ENCODE results near the gene CH25H. TPM values are rescaled to one million over a fixed set of nuclear protein-coding genes. Genes with fewer than 3 reads are reported as not detected.
"Not testable (repeated sequence)": the region's sequence is repeated elsewhere in the genome, so short reads cannot be mapped to it uniquely, and the experiment has no call there.

CH25H gene
- polyA plus RNA-seq, 4 donors: 1.4 to 3.5 (median 2.3) TPM; not detected in 1

DNA sequence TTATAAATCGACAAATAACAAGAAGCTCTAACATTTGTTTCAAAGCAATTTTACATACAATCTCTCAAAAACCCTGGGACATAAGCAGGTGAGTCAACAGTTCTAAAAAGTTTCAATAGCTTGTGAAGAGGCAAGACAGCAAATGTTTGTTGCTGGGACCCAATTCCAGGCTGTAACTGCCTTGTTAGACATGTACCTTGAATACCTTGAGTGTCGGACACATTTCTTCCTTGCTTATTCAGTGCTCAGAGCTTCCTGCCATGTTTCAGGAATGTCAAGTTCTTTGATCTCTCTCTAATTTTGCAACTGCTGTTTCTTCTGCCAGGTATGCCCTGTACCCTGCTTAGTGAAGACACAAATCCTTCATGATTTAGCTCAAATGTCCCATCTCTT is 5.1 kb downstream of the CH25H start:
- peaks cover 0 to 6% (median 0%) of the 10 kb centered on the region in 3 donors for H3K4me1 ChIP-seq (ENCODE audit: control insufficient read depth in 3 of 3, insufficient read depth in 2 of 3, low read depth in 1 of 3, low read length in 2 of 3)
- H3K27me3 ChIP-seq (ENCODE audit: control insufficient read depth in 3 of 3, insufficient read depth in 3 of 3, low read length in 3 of 3): peaks cover 2 to 45% (median 3%) of the 10 kb centered on the region in 3 donors
- no peak for DNase-seq
- no peak overlapping the region for H3K27ac ChIP-seq (ENCODE audit: low read depth in 1 of 3, low read length in 2 of 3)
- H3K9me3 ChIP-seq (ENCODE audit: control insufficient read depth in 2 of 2, insufficient read depth in 1 of 2, low read depth in 1 of 2, low read length in 1 of 2): no peaks in the 10 kb centered on the region
- no peak for FAIRE-seq
- WGBS, 3 donors: 71 to 93% (median 73%) methylated on average over 2 of the region's 2 CpGs
- no peaks in the 10 kb centered on the region for H3K36me3 ChIP-seq (ENCODE audit: control insufficient read depth in 3 of 3, insufficient read depth in 2 of 3, low read depth in 1 of 3, low read length in 3 of 3)
- H3K4me3 ChIP-seq (ENCODE audit: low read depth in 1 of 3, low read length in 3 of 3): no peak overlapping the region

DNA sequence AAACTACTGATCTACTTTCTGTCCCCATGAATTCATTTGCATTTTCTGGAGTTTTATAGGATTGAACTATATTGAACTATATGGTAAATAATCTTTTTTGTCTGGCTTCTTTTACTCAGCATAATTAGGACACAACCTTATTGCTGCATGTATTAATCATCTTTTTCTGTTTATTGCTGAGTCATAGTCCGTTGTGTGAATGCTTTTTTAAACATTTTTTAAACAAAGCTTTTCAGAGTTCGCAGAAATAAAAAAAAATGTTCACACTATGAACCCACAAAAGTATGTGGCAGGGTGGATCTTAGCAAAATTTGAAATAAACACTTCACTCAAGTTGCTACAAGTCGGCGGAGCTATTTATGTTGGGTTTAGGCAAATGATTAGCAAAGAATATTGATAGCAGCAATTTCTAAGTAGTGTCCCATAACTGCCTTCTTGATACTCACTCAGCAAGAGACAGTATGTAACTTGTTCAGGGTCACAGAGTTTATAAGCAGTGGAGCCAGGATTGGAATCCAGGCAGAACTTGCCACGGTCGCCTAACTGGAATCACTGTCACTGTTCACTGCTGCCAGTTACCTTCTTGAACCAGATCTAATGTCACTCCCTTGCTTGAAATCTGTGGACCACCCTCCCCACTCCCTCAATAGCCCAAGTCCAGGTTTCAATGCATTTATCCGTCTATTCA is 5.6 kb downstream of the CH25H start:
- Histone ChIP-seq H3K4me3 (ENCODE audit: low read depth in 1 of 3, low read length in 3 of 3) (no peak overlapping the region), H3K36me3 (ENCODE audit: control insufficient read depth in 3 of 3, insufficient read depth in 2 of 3, low read depth in 1 of 3, low read length in 3 of 3) (no peaks in the 10 kb centered on the region), H3K27ac (ENCODE audit: low read depth in 1 of 3, low read length in 2 of 3) (no peak overlapping the region), H3K4me1 (ENCODE audit: control insufficient read depth in 3 of 3, insufficient read depth in 2 of 3, low read depth in 1 of 3, low read length in 2 of 3) (peaks cover 0 to under 1% (median 0%) of the 10 kb centered on the region in 3 donors), H3K27me3 (ENCODE audit: control insufficient read depth in 3 of 3, insufficient read depth in 3 of 3, low read length in 3 of 3) (peaks cover 2 to 40% (median 3%) of the 10 kb centered on the region in 3 donors), H3K9me3 (ENCODE audit: control insufficient read depth in 2 of 2, insufficient read depth in 1 of 2, low read depth in 1 of 2, low read length in 1 of 2) (no peaks in the 10 kb centered on the region)
- 67 to 81% (median 69%) methylated on average over 7 of the region's 7 CpGs for WGBS, 3 donors
- FAIRE-seq: no peak
- DNase-seq: no peak

DNA sequence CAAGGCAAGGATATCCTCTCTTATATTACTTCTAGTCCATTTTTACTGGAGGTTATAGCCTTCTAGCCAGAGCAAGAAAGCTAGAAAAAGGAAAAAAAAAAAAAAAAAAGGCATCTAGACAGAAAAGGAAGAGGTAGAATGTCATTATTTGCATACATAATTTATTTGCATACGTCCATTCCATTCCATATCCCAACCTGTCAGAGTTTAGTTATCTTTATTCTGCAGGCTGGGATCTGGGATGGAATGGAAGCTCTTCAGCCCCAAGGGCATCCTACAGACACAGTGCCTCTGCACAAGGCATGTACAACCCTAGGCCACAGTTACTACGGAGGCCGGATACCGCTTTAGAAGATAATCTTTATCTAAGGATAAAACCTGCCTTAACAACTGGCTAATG is 9.6 kb downstream of the CH25H start:
- 61 to 93% (median 85%) methylated on average over 4 of the region's 4 CpGs for WGBS, 3 donors
- no peaks in the 10 kb centered on the region for H3K36me3 ChIP-seq (ENCODE audit: control insufficient read depth in 3 of 3, insufficient read depth in 2 of 3, low read depth in 1 of 3, low read length in 3 of 3)
- no peak for FAIRE-seq
- H3K4me3 ChIP-seq (ENCODE audit: low read depth in 1 of 3, low read length in 3 of 3): no peak overlapping the region
- H3K4me1 ChIP-seq (ENCODE audit: control insufficient read depth in 3 of 3, insufficient read depth in 2 of 3, low read depth in 1 of 3, low read length in 2 of 3): no peaks in the 10 kb centered on the region
- peaks cover 0 to 10% (median 0%) of the 10 kb centered on the region in 3 donors for H3K27me3 ChIP-seq (ENCODE audit: control insufficient read depth in 3 of 3, insufficient read depth in 3 of 3, low read length in 3 of 3)
- no peak for DNase-seq
- H3K9me3 ChIP-seq (ENCODE audit: control insufficient read depth in 2 of 2, insufficient read depth in 1 of 2, low read depth in 1 of 2, low read length in 1 of 2): no peaks in the 10 kb centered on the region
- H3K27ac ChIP-seq (ENCODE audit: low read depth in 1 of 3, low read length in 2 of 3): no peak overlapping the region

DNA sequence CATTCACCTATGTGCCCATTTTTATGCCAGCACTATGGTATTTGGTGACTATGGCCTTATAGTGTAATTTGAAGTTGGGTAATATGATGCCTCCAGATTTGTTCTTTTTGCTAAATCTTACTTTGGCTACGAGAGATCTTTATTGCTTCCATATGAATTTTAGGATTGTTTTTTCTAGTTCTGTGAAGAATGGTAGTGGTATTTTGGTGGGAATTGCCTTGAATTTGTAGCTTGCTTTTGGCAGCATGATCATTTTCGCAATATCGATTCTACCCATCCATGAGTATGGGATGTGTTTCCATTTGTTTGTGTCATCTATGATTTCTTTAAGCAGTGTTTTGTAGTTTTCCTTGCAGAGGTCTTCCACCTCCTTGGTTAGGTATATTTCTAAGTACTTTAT is 15.8 kb downstream of the CH25H start:
- H3K27me3 ChIP-seq (ENCODE audit: control insufficient read depth in 3 of 3, insufficient read depth in 3 of 3, low read length in 3 of 3); H3K4me1 ChIP-seq (ENCODE audit: control insufficient read depth in 3 of 3, insufficient read depth in 2 of 3, low read depth in 1 of 3, low read length in 2 of 3); H3K9me3 ChIP-seq (ENCODE audit: control insufficient read depth in 2 of 2, insufficient read depth in 1 of 2, low read depth in 1 of 2, low read length in 1 of 2); FAIRE-seq; H3K4me3 ChIP-seq (ENCODE audit: low read depth in 1 of 3, low read length in 3 of 3); H3K27ac ChIP-seq (ENCODE audit: low read depth in 1 of 3, low read length in 2 of 3); DNase-seq; H3K36me3 ChIP-seq (ENCODE audit: control insufficient read depth in 3 of 3, insufficient read depth in 2 of 3, low read depth in 1 of 3, low read length in 3 of 3): not testable (repeated sequence)
- 95 to 98% (median 96%) methylated on average over 3 of the region's 3 CpGs for WGBS, 3 donors

DNA sequence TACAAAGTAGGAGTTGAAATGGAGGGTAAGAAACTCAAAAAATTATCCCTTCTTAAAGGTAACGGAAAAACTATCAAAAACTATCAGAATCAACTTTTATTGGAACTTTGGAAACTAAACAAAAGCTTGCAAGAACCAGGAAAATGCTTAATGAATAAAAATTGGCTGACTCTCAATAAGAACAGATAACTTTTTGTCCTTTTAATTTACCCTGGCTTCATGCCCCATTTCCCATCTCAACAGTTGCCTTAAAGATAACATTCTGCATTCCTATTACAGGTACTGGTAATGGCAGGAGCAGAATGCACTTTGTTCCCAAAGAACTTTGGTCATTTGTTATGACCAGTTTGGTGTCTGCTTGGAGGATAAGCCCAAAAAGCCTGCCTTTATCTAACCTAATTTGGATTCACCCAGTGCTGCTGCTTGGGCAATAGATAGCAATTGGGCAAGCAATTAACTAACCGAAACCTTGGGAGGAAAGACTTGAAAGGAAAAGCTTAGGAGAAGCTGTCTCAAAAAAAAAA is 17.8 kb downstream of the CH25H start:
- Histone ChIP-seq H3K27ac (ENCODE audit: low read depth in 1 of 3, low read length in 2 of 3) (no peak overlapping the region), H3K4me1 (ENCODE audit: control insufficient read depth in 3 of 3, insufficient read depth in 2 of 3, low read depth in 1 of 3, low read length in 2 of 3) (no peaks in the 10 kb centered on the region), H3K27me3 (ENCODE audit: control insufficient read depth in 3 of 3, insufficient read depth in 3 of 3, low read length in 3 of 3) (no peaks in the 10 kb centered on the region), H3K4me3 (ENCODE audit: low read depth in 1 of 3, low read length in 3 of 3) (no peak overlapping the region), H3K36me3 (ENCODE audit: control insufficient read depth in 3 of 3, insufficient read depth in 2 of 3, low read depth in 1 of 3, low read length in 3 of 3) (no peaks in the 10 kb centered on the region), H3K9me3 (ENCODE audit: control insufficient read depth in 2 of 2, insufficient read depth in 1 of 2, low read depth in 1 of 2, low read length in 1 of 2) (peaks cover 0 to 3% of the 10 kb centered on the region in 2 donors)
- no peak for FAIRE-seq
- WGBS, 3 donors: 33 to 71% (median 48%) methylated on average over 2 of the region's 2 CpGs
- peak in 1 of 2 donors; percentile 53 for DNase-seq

DNA sequence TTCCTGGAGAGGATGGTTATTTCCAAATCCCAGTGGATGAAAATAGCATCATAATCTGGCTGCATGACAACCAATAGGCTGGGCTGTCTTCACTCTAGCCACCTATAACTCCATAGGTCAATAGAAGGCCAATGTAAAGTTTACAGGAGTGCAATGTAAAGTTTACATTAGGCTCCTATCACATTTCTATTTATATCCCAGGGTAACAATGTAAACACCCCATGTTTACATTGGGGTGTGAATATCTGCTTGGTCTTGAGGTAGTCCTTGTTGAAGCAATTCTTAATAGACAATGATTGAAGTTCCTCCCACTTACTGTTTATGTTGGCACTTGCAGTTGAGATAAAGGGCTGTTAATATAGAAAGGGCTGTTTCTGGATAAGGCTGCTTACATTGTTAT is 21.5 kb downstream of the CH25H start:
- Histone ChIP-seq H3K27me3 (ENCODE audit: control insufficient read depth in 3 of 3, insufficient read depth in 3 of 3, low read length in 3 of 3) (peaks cover 0 to 2% (median 0%) of the 10 kb centered on the region in 3 donors), H3K4me1 (ENCODE audit: control insufficient read depth in 3 of 3, insufficient read depth in 2 of 3, low read depth in 1 of 3, low read length in 2 of 3) (no peaks in the 10 kb centered on the region), H3K27ac (ENCODE audit: low read depth in 1 of 3, low read length in 2 of 3) (no peak overlapping the region), H3K36me3 (ENCODE audit: control insufficient read depth in 3 of 3, insufficient read depth in 2 of 3, low read depth in 1 of 3, low read length in 3 of 3) (no peaks in the 10 kb centered on the region), H3K4me3 (ENCODE audit: low read depth in 1 of 3, low read length in 3 of 3) (no peak overlapping the region), H3K9me3 (ENCODE audit: control insufficient read depth in 2 of 2, insufficient read depth in 1 of 2, low read depth in 1 of 2, low read length in 1 of 2) (peaks cover 2 to 5% of the 10 kb centered on the region in 2 donors)
- no peak for FAIRE-seq
- peak; percentile 32 to 66 for DNase-seq

DNA sequence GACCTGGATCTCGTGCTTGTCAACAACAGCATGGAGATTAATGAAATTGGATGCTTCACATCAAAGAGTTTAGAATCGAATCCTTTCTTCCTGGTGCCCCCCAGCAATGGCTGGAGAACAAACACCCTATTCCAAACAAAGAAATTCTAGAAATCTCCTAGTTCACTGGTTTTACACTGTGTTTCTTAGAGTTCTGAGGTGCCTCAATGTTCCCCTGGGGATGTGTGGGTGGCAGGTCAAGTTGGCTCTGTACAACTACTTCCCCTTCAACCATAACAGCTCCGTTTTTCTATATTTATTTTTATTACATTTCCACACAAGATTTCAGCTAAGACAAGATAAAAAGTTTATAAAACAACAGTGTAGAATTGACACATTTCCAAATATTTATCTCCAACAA is 22.5 kb downstream of the CH25H start:
- FAIRE-seq (no peak), DNase-seq (no peak)
- Histone ChIP-seq H3K9me3 (ENCODE audit: control insufficient read depth in 2 of 2, insufficient read depth in 1 of 2, low read depth in 1 of 2, low read length in 1 of 2) (peaks cover 2 to 5% of the 10 kb centered on the region in 2 donors), H3K27ac (ENCODE audit: low read depth in 1 of 3, low read length in 2 of 3) (no peak overlapping the region), H3K4me1 (ENCODE audit: control insufficient read depth in 3 of 3, insufficient read depth in 2 of 3, low read depth in 1 of 3, low read length in 2 of 3) (no peaks in the 10 kb centered on the region), H3K36me3 (ENCODE audit: control insufficient read depth in 3 of 3, insufficient read depth in 2 of 3, low read depth in 1 of 3, low read length in 3 of 3) (no peaks in the 10 kb centered on the region), H3K4me3 (ENCODE audit: low read depth in 1 of 3, low read length in 3 of 3) (no peak overlapping the region), H3K27me3 (ENCODE audit: control insufficient read depth in 3 of 3, insufficient read depth in 3 of 3, low read length in 3 of 3) (peaks cover 0 to 2% (median 0%) of the 10 kb centered on the region in 3 donors)
- WGBS, 3 donors: 61 to 77% (median 73%) methylated on average over 3 of the region's 3 CpGs

DNA sequence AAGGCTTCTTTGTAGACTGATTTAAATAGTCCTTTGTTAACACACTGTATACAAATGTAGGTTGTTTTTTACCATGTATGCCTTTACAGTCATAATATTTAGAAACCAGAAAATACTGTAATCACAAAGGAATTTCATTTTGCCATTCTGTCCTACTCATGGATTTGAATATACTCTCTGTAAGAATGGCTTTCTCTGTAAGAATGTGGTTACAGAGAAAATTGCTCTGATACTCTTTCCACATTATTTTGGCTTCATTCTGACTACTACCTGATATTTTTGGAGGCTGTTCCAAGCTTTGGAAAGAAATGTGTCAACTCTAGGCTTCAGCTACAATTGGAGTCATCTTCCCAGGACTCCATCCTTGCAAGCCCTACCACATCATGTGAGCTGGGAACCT is 23.5 kb downstream of the CH25H start:
- Histone ChIP-seq H3K4me1 (ENCODE audit: control insufficient read depth in 3 of 3, insufficient read depth in 2 of 3, low read depth in 1 of 3, low read length in 2 of 3) (no peaks in the 10 kb centered on the region), H3K27ac (ENCODE audit: low read depth in 1 of 3, low read length in 2 of 3) (no peak overlapping the region), H3K27me3 (ENCODE audit: control insufficient read depth in 3 of 3, insufficient read depth in 3 of 3, low read length in 3 of 3) (peaks cover 0 to 3% (median 2%) of the 10 kb centered on the region in 3 donors), H3K36me3 (ENCODE audit: control insufficient read depth in 3 of 3, insufficient read depth in 2 of 3, low read depth in 1 of 3, low read length in 3 of 3) (no peaks in the 10 kb centered on the region), H3K4me3 (ENCODE audit: low read depth in 1 of 3, low read length in 3 of 3) (no peak overlapping the region), H3K9me3 (ENCODE audit: control insufficient read depth in 2 of 2, insufficient read depth in 1 of 2, low read depth in 1 of 2, low read length in 1 of 2) (peaks cover 2% of the 10 kb centered on the region in 2 donors)
- DNase-seq (no peak), FAIRE-seq (no peak)

DNA sequence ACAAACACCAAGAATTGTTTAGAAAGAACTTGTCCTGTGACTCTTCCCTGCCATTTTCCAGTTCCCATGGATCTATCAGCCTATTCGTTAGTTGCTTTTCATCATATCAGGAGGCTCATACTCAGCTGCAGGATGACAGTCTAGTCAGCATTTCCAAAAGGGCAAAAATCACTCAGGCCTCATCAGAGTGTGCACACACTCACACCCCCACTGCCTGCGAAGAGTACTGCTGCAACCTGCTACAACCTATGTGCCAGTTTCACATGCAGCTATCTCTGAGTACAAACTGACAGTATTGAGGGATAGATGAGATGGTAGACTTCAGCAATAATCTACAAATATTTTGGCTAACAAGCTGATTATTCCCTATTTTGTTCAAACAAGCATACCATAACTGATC is 24.2 kb downstream of the CH25H start:
- peaks cover 0 to 3% (median 2%) of the 10 kb centered on the region in 3 donors for H3K27me3 ChIP-seq (ENCODE audit: control insufficient read depth in 3 of 3, insufficient read depth in 3 of 3, low read length in 3 of 3)
- no peak overlapping the region for H3K4me3 ChIP-seq (ENCODE audit: low read depth in 1 of 3, low read length in 3 of 3)
- no peak for FAIRE-seq
- 64 to 81% (median 65%) methylated on average over 2 of the region's 2 CpGs for WGBS, 3 donors
- no peaks in the 10 kb centered on the region for H3K4me1 ChIP-seq (ENCODE audit: control insufficient read depth in 3 of 3, insufficient read depth in 2 of 3, low read depth in 1 of 3, low read length in 2 of 3)
- H3K36me3 ChIP-seq (ENCODE audit: control insufficient read depth in 3 of 3, insufficient read depth in 2 of 3, low read depth in 1 of 3, low read length in 3 of 3): no peaks in the 10 kb centered on the region
- peaks cover 2% of the 10 kb centered on the region in 2 donors for H3K9me3 ChIP-seq (ENCODE audit: control insufficient read depth in 2 of 2, insufficient read depth in 1 of 2, low read depth in 1 of 2, low read length in 1 of 2)
- DNase-seq: no peak
- H3K27ac ChIP-seq (ENCODE audit: low read depth in 1 of 3, low read length in 2 of 3): no peak overlapping the region
